H1 (cell line): ENCODE results near the gene EYA2. TPM values are rescaled to one million over a fixed set of nuclear protein-coding genes. Genes with fewer than 3 reads are reported as not detected.
A peak's percentile ranks its signal among the peaks of the same experiment; 100 is the strongest.

ENCODE experiments used
- CTCF ChIA-PET: fragments of 300-600 bp; sonication (Branson Sonifier 250); formaldehyde crosslinking; loops from one replicate; lab custom pipeline; 2021; ENCODE audit not compliant: partially characterized antibody; lab: Charles Lee
- POLR2A ChIA-PET: fragments of 300-600 bp; sonication (Branson Sonifier 250); formaldehyde crosslinking; loops from one replicate; lab custom pipeline; 2021; ENCODE audit warnings: inconsistent platforms; ENCODE audit not compliant: partially characterized antibody; lab: Charles Lee
- DNase-seq, 2 experiments: peaks; one replicate each; pipeline versions ENCODE4 v3.0.0 to v3.0.0-alpha.2; 2010 to 2022; ENCODE audit warnings: low spot score in 2 of 2, low read depth in 1 of 2, mixed read lengths in 1 of 2
- FAIRE-seq: peaks from 2 replicates; lab custom pipeline; 2011; peaks lifted over from hg19 to GRCh38; lab: Jason Lieb, UNC
- H2AFZ ChIP-seq: 2 replicates; pipeline ENCODE4 v1.8.1; 2012; ENCODE audit warnings: low read length, inconsistent platforms
- H2AK5ac ChIP-seq: 2 replicates; pipeline ENCODE4 v1.6.1; 2013; ENCODE audit warnings: low read depth, low read length
- H2BK120ac ChIP-seq: replicated peaks from 2 replicates; pipeline ENCODE3; 2013; ENCODE audit warnings: low read depth, low read length, inconsistent platforms
- H2BK12ac ChIP-seq: 2 replicates; pipeline ENCODE4 v1.6.1; 2013; ENCODE audit warnings: low read depth, low read length
- H2BK15ac ChIP-seq: 2 replicates; pipeline ENCODE4 v1.6.1; 2013; ENCODE audit warnings: low read length
- H2BK20ac ChIP-seq: 2 replicates; pipeline ENCODE4 v1.6.1; 2013; ENCODE audit warnings: low read length
- H2BK5ac ChIP-seq: 2 replicates; pipeline ENCODE4 v1.6.1; 2013; ENCODE audit warnings: low read depth, low read length
- H3K14ac ChIP-seq: 2 replicates; pipeline ENCODE4 v1.6.1; 2013; ENCODE audit warnings: inconsistent platforms; ENCODE audit not compliant: insufficient read length
- H3K18ac ChIP-seq: 2 replicates; pipeline ENCODE4 v1.6.1; 2013; ENCODE audit warnings: low read length; ENCODE audit errors: extremely low read depth
- H3K23ac ChIP-seq: 2 replicates; pipeline ENCODE4 v1.6.1; 2013; ENCODE audit warnings: inconsistent platforms; ENCODE audit not compliant: insufficient read length
- H3K23me2 ChIP-seq: 2 replicates; pipeline ENCODE4 v1.6.1; 2013; ENCODE audit warnings: low read depth, low read length
- H3K27ac ChIP-seq: 2 replicates; pipeline ENCODE4 v1.6.1; 2011; ENCODE audit warnings: low read depth, low read length, inconsistent platforms
- H3K27me3 ChIP-seq, 4 experiments: replicated peaks in 1 of 4; 1 replicate in 1 of 4; 2 replicates in 3 of 4; pipeline versions ENCODE4 v1.6.1 to v1.8.1; 2011 to 2013; ENCODE audit warnings: low read length in 3 of 4, mild to moderate bottlenecking in 3 of 4, inconsistent platforms in 2 of 4, mixed read lengths in 2 of 4, moderate library complexity in 1 of 4; ENCODE audit not compliant: control insufficient read depth in 3 of 4, insufficient read depth in 3 of 4; ENCODE audit errors: extremely low read depth in 1 of 4
- H3K36me3 ChIP-seq, 4 experiments: 2 replicates each; pipeline versions ENCODE4 v1.6.1 to v1.8.1; 2011 to 2013; ENCODE audit warnings: mild to moderate bottlenecking in 4 of 4, low read length in 3 of 4, moderate library complexity in 2 of 4, control low read depth in 1 of 4, inconsistent platforms in 1 of 4; ENCODE audit not compliant: insufficient read depth in 4 of 4, control insufficient read depth in 2 of 4
- H3K4ac ChIP-seq: replicated peaks from 2 replicates; pipeline ENCODE3; 2013; ENCODE audit warnings: low read length, low read depth, mixed read lengths, inconsistent platforms; ENCODE audit not compliant: insufficient read length
- H3K4me1 ChIP-seq, 4 experiments: replicated peaks in 1 of 4; 1 replicate in 1 of 4; 2 replicates in 3 of 4; pipeline versions ENCODE4 v1.6.1 to v1.8.1; 2011 to 2013; ENCODE audit warnings: low read length in 3 of 4, inconsistent platforms in 2 of 4, mixed read lengths in 1 of 4; ENCODE audit not compliant: insufficient read depth in 4 of 4, control insufficient read depth in 3 of 4
- H3K4me2 ChIP-seq, 2 experiments: 2 replicates each; pipeline versions ENCODE4 v1.6.1 to v1.8.1; 2011 to 2013; ENCODE audit warnings: low read depth in 2 of 2, low read length in 2 of 2, control low read depth in 1 of 2, inconsistent platforms in 1 of 2, mild to moderate bottlenecking in 1 of 2; ENCODE audit not compliant: insufficient read depth in 1 of 2
- H3K4me3 ChIP-seq, 4 experiments: fragments of 200-600, 300-600 bp in 1 of 4; sonication (generic), shearing (Covaris generic), sonication (Bioruptor Twin) in 1 of 4; 2 replicates each; pipeline versions ENCODE4 v1.5.1 to v1.8.1; 2011 to 2016; ENCODE audit warnings: low read length in 4 of 4, low read depth in 3 of 4, control low read depth in 2 of 4, inconsistent platforms in 2 of 4, mild to moderate bottlenecking in 2 of 4, mixed read lengths in 1 of 4, moderate library complexity in 1 of 4; ENCODE audit not compliant: insufficient read depth in 2 of 4; ENCODE audit errors: extremely low read depth in 1 of 4
- H3K56ac ChIP-seq: replicated peaks from 2 replicates; pipeline ENCODE3; 2013; ENCODE audit warnings: low read depth, mild to moderate bottlenecking, mixed read lengths, low read length, inconsistent platforms; ENCODE audit not compliant: insufficient read length
- H3K79me1 ChIP-seq: 2 replicates; pipeline ENCODE4 v1.6.1; 2013; ENCODE audit warnings: low read depth, low read length, control low read depth
- H3K79me2 ChIP-seq, 2 experiments: 2 replicates each; pipeline versions ENCODE4 v1.6.1 to v1.8.1; 2012 to 2013; ENCODE audit warnings: low read length in 2 of 2, mild to moderate bottlenecking in 2 of 2, inconsistent platforms in 1 of 2; ENCODE audit not compliant: insufficient read depth in 2 of 2, control insufficient read depth in 1 of 2
- H3K9ac ChIP-seq, 4 experiments: replicated peaks in 1 of 4; 1 replicate in 1 of 4; 2 replicates in 3 of 4; pipeline versions ENCODE4 v1.6.1 to v1.8.1; 2011 to 2013; ENCODE audit warnings: low read depth in 3 of 4, low read length in 3 of 4, control low read depth in 2 of 4, mild to moderate bottlenecking in 2 of 4, moderate library complexity in 2 of 4, inconsistent platforms in 1 of 4; ENCODE audit errors: extremely low read depth in 1 of 4
- H3K9me3 ChIP-seq, 2 experiments: 2 replicates each; pipeline versions ENCODE4 v1.6.1 to v1.8.1; 2012 to 2013; ENCODE audit warnings: mild to moderate bottlenecking in 2 of 2, moderate library complexity in 2 of 2, control low read depth in 1 of 2, inconsistent platforms in 1 of 2, low read depth in 1 of 2, low read length in 1 of 2, mixed read lengths in 1 of 2; ENCODE audit not compliant: insufficient read depth in 2 of 2
- H4K20me1 ChIP-seq, 2 experiments: replicated peaks in 1 of 2; 2 replicates each; pipeline versions ENCODE3 to v1.8.1; 2011 to 2013; ENCODE audit warnings: inconsistent platforms in 2 of 2, low read length in 2 of 2, mild to moderate bottlenecking in 1 of 2; ENCODE audit not compliant: insufficient read depth in 2 of 2, control insufficient read depth in 1 of 2
- H4K5ac ChIP-seq: 2 replicates; pipeline ENCODE4 v1.6.1; 2013; ENCODE audit warnings: low read length, low read depth, mixed read lengths, inconsistent platforms; ENCODE audit not compliant: insufficient read length
- H4K8ac ChIP-seq: 2 replicates; pipeline ENCODE4 v1.8.0; 2013; ENCODE audit warnings: mild to moderate bottlenecking, moderate library complexity, low read length, inconsistent platforms; ENCODE audit not compliant: insufficient read depth; ENCODE audit errors: extremely low read depth
- H4K91ac ChIP-seq: replicated peaks from 2 replicates; pipeline ENCODE3; 2013; ENCODE audit warnings: low read length, mixed read lengths, inconsistent platforms; ENCODE audit not compliant: insufficient read length
- FOSL1 ChIP-seq: IDR thresholded peaks from 2 replicates; pipeline ENCODE4 v1.6.1; 2011; ENCODE audit warnings: mild to moderate bottlenecking, low read depth, low read length, moderate library complexity; ENCODE audit not compliant: insufficient read depth
- KDM5A ChIP-seq: fragments of 200-600 bp; IDR thresholded peaks from 2 replicates; pipeline ENCODE4 v1.7.1; 2012; ENCODE audit warnings: mild to moderate bottlenecking, low read length, inconsistent platforms, mixed read lengths
- NANOG ChIP-seq: IDR thresholded peaks from 2 replicates; pipeline ENCODE4 v1.6.1; 2011; ENCODE audit warnings: low read length, low read depth, mild to moderate bottlenecking, inconsistent platforms; ENCODE audit not compliant: insufficient read depth, poor library complexity, severe bottlenecking
- RAD21 ChIP-seq, 2 experiments: IDR thresholded peaks in 1 of 2; conservative IDR thresholded peaks in 1 of 2; 2 replicates each; pipeline ENCODE4 v1.6.1; 2011; ENCODE audit warnings: low read depth in 2 of 2, low read length in 2 of 2, improper control_type of control experiment in 1 of 2, inconsistent platforms in 1 of 2, mild to moderate bottlenecking in 1 of 2, moderate library complexity in 1 of 2
- SIN3A ChIP-seq, 2 experiments: IDR thresholded peaks in 1 of 2; conservative IDR thresholded peaks in 1 of 2; 2 replicates each; pipeline ENCODE4 v1.6.1; 2011 to 2012; ENCODE audit warnings: low read length in 2 of 2, improper control_type of control experiment in 1 of 2, low read depth in 1 of 2, mild to moderate bottlenecking in 1 of 2
- TBP ChIP-seq: IDR thresholded peaks from 2 replicates; pipeline ENCODE4 v1.6.1; 2011; ENCODE audit warnings: low read depth, low read length, improper control_type of control experiment
- ZNF274 ChIP-seq: IDR thresholded peaks from 2 replicates; pipeline ENCODE4 v1.7.0; 2012; ENCODE audit warnings: low read length, borderline replicate concordance; ENCODE audit errors: extremely low read depth
- WGBS, 2 experiments: shearing (Covaris generic) in 1 of 2; methylation state at CpG; one replicate each; pipeline versions ENCODE4 v1.1.6 to v1.1.7; 2013 to 2015; ENCODE audit warnings: low lambda C conversion rate in 2 of 2, mixed read lengths in 2 of 2, inconsistent platforms in 1 of 2, low coverage in 1 of 2, missing lambda C conversion rate in 1 of 2; ENCODE audit not compliant: insufficient replicate concordance in 2 of 2, insufficient coverage in 1 of 2, insufficient read length in 1 of 2; ENCODE audit errors: extremely low coverage in 1 of 2, missing lambda C conversion rate in 1 of 2; 5-methylcytosine and 5-hydroxymethylcytosine counted together
- polyA plus RNA-seq, 7 experiments: library from polyadenylated mRNA; depleted of rRNA in 3 of 7; stranded (reverse) in 5 of 7; unstranded in 2 of 7; fragments of >200 nt in 5 of 7; fragments of 200-250 nt in 2 of 7; gene quantifications; 1 replicate in 5 of 7; 2 replicates in 1 of 7; 4 replicates in 1 of 7; pipeline versions ENCODE4 v1.2.1 to v1.2.3, GENCODE V29; 2011 to 2013; ENCODE audit warnings: missing spikeins in 2 of 7, mixed read lengths in 2 of 7
- total RNA-seq: library from RNA; stranded (reverse); fragmentation: NEBNext Ultra II Directional; extraction: Animal tissue kit (Norgen Biotek cat#: 25700); gene quantifications from 2 replicates; pipeline ENCODE4 v1.2.1, GENCODE V29; 2021

Gene EYA2
- total and polyA plus RNA-seq, 2 of the 8 experiments (the other 6 are each of a cell fraction or from before 2014, with no cell fraction given) = 1.6 to 1.7 TPM

DNA sequence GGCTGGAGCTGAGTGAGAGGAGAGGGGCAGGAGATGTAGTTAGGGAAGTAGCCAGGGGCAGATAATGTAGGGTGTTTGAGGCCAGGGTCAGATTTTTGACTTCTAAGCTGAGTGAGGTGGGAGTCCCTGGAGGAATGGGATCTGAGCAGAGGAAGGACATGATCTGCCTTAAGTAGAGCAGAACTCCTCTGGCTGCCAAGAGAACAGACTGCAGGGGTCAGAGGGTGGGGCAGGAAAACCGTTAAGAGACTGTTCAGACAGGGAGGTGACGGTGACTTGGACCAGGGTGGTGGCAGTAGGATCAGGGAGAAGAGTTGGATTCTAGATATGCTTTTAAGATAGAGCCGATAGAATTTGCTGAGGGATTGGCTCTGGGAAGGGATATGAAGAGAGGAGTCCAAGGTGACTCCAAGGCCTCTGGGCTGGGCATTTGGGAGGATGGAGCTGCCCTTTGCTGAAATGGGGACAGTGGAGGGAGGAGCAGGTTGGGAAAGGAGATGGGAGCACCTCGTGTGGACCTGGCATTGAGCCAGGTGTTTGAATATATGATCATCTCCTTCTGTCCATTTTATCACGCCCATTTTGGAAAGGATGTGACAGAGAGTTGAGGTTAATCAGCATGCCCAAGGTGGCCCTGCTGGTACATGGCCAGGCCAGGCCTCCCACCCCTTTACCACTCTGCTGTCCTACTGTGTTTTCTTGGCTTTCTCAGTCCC is 18.8 kb downstream of the EYA2 start:
- Histone ChIP-seq H3K23me2 (peaks cover 2% of the 10 kb centered on the region; the same call in 1 of the 2 replicates), H3K56ac (no peak overlapping the region), H3K18ac (no peak overlapping the region), H2BK20ac (no peak overlapping the region), H3K14ac (no peak overlapping the region), H4K20me1 (no peaks in the 10 kb centered on the region), H4K8ac (no peak overlapping the region), H3K9ac (no peak overlapping the region), H3K36me3 (no peaks in the 10 kb centered on the region), H2BK12ac (no peak overlapping the region), H3K79me2 (no peaks in the 10 kb centered on the region), H3K27me3 (no peaks in the 10 kb centered on the region), H3K4me1 (no peaks in the 10 kb centered on the region), H3K4me2 (no peak overlapping the region), H2AFZ (no peak overlapping the region), H2AK5ac (no peak overlapping the region), H3K23ac (no peak overlapping the region), H4K91ac (no peak overlapping the region), H2BK15ac (0 out of 2 replicates have a peak overlapping the region, but pooled peaks have one; percentile 10), H3K79me1 (no peaks in the 10 kb centered on the region), H3K4ac (no peak overlapping the region), H2BK5ac (no peak overlapping the region), H2BK120ac (no peak overlapping the region), H3K9me3 (no peaks in the 10 kb centered on the region), H3K27ac (no peak overlapping the region), H3K4me3 (no peak overlapping the region), H4K5ac (no peak overlapping the region)
- TF ChIP-seq TBP (no peak), NANOG (no peak), ZNF274 (no peak), SIN3A (conservative IDR thresholded peaks at IDR 0.05 in 1 of 2, IDR thresholded peaks at IDR 0.05 in 1 of 2; ENCODE audit: low read depth in 1 of 2, low read length in 2 of 2) (no peak), FOSL1 (no peak), KDM5A (no peak), RAD21 (IDR thresholded peaks at IDR 0.05 in 1 of 2, conservative IDR thresholded peaks at IDR 0.05 in 1 of 2; ENCODE audit: low read depth in 2 of 2, low read length in 2 of 2) (no peak)
- ChIA-PET POLR2A (interaction anchor here (0.7 kb wide), 1 partner anchor 21 kb away, joined by 3 read pairs; no protein-coding TSS in a partner anchor), CTCF (no interaction called here)
- DNase-seq (no peak), FAIRE-seq (no peak)
- WGBS, 2 experiments = 88% methylated on average over 5 of the region's 5 CpGs; no CpG with 5 or more reads in 1 of the 2 experiments
